Stimulated activated CD4-positive, alpha-beta T cell treated with anti-CD3 and anti-CD28 coated beads, TNF-alpha, amount 100 ng/mL, for 1 hour (primary cell): ENCODE data around the gene AMBP.

Experiments used
- DNase-seq, 3 donors: peaks; one replicate each; pipeline ENCODE4 v3.0.0-alpha.2; 2020; ENCODE audit warnings: low read depth in 3 of 3, low spot score in 1 of 3

Gene AMBP

DNA sequence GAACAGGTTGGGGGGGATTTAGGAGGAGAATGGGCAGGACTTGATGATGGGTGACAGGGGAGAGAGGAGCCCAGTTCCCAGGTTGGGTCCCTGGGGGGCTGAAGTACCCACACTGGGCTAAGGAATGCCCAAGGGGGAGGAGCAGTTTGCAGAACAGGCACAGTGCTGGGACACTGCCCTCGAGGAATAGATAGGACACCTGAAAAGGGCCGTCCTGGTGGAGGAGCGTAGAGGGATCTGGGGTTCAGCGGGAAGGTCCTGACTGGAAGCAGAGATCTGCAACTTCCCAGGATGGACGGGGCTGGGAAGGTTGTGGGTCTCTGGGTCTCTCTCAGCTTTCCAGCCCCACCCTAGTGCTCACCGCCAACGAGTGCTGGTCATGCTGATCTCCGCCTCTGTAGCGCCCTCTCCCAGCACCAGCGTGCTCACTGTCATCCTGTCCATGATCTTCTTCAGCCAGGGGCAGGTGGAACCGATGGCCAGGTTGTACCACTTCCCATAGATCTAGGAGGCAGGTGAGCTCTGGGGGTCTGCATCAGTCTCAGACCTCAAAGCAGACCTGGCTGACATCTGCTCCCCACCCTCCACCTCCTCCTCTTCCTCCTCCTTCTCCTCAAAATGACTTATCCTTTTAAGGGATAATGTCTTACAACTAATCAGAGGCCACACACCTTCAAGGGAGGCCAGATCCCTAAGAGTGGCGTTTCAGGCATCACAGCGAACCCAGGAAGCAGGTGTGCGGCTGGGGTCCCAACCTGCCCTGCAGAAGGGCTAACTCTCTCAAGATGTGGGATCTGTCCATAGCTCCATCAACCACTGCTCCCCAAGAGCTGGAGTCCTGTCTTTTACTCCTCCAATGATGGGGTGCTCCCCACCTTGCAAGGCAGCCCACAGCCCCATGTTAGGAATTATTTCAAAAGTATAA, 1.6 kb downstream of the AMBP start:
- no peak for DNase-seq

GRCh38 chr9:114075602-114076001, 2.5 kb downstream of the AMBP start:
- no peak for DNase-seq

DNA sequence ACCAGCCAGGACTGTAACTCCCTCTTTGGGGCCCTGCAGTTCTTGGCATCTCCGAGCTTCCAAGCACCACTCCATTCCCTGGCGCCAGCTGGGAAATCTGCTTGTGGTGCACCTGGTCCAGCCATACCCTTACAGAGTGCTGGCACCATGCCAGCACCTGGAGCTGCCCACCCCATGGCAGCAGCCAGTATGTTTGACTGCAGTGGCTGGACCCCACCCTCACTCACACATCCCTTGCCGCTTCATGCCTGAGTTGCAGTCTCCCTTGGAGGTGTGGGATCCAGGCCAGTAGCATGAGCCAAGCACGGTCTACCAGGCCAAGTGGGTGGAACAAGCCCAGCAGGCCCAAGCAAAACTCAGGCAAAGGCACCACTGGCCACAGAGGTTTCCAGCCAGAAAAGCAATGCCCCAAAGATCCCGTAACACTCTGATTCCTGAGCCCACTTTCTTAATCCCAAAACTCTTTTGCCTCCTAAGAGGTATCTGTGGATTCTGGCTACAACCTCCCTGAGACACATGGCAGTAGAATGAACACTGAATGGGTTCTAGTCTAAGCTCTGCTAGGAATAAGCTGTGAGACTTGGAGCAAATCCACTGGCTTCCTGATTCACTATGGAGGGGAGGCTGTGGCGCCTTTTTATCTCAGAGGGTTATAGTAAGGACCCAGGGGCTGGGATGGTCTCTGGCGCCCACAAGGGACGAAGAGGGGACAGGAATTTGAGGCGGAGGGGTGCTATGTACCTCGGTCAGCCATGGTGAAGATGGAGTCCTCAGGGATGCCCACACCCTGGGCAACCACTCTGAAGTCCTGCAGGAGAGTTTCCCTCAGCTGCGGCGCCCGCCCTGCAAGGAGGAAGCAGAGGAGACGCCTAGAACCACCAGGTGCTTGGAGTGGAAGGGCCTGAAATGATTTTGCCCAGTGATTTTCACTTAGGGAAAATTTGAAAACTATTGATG, 5.6 kb downstream of the AMBP start:
- no peak for DNase-seq

DNA sequence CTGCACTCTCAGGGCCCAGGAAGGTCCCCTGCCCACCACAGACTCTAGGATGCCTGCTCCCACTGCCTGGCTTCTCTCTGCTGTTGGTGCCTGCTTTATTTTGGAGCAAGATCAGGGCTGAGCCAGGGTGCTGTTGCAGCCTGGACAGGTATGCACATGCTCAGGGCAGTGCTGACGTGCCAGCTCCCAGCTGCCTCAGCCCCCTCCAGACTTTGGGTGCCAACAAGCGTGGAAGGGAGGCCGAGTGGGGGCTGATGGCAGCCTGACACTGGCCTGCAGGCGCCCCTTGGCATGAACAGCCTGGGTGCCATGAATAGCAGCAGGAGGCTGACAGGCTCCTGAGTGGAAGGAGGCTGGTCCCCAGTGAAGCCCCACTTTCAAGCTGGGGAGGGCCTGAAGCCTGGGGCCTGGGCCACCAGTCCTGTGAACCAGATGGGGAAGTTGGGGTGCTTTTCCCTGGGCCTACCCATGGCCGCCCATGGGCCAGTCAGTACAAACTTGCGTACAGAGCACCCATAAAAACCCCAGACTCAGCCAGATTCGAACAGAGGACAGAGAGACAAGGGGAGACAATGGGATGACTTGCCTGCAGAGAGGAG, 6.8 kb downstream of the AMBP start:
- DNase-seq, result no peak

- DNase-seq, result no peak
Measured at GRCh38 chr9:114070188-114071103, 7.7 kb downstream of the AMBP start.

DNA sequence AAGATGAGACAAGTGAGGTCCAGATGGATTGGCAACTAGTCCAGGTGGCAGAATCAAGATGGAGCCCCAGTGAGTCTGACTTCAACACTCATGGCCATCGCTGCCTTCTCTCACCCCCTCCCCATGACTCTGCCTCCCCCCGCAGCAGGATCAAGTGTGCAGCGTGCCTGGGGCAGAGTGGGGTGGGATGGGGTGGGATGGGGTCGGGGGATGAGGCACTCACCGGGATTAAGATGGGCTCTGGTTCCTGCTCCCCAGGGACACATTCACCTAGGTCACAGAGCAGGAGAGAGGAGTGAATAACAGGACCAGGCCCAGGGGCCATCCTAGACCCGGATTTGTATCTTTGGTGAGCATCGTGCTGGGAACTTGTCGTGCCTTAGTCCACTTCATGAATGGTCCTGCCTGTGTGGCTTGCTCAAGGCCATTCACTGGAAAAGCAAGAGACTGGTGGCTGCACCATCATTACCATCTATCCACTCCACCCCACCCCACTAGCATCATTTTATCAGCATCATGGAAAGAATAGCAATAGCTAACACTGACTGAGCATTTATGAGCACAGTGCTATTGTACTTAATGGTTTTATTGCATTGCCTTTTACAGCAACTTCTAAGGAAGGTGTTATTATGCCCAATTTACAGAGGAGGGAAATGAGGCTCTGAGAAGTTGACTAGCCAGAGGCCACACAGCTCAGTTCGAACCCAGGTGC, 8.5 kb downstream of the AMBP start:
- no peak for DNase-seq

DNA sequence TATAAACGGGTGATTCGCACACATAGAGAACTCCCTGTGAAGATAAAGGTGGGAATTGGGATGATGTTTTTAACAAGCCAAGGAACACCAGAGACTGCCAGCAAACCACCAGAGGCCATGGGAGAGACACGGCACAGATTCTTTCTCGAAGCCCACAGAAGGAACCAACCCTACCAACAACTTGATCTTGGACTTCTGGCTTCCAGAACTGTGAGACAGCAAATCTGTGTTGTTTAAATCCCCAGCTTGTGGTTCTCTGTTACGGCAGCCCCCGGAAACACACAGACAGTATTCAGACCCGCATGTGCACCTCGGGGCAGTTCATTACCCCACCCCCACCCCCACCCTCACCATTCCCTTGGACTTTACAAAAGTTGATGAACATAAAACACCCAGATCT, 12.8 kb downstream of the AMBP start:
- DNase-seq, result no peak

DNA sequence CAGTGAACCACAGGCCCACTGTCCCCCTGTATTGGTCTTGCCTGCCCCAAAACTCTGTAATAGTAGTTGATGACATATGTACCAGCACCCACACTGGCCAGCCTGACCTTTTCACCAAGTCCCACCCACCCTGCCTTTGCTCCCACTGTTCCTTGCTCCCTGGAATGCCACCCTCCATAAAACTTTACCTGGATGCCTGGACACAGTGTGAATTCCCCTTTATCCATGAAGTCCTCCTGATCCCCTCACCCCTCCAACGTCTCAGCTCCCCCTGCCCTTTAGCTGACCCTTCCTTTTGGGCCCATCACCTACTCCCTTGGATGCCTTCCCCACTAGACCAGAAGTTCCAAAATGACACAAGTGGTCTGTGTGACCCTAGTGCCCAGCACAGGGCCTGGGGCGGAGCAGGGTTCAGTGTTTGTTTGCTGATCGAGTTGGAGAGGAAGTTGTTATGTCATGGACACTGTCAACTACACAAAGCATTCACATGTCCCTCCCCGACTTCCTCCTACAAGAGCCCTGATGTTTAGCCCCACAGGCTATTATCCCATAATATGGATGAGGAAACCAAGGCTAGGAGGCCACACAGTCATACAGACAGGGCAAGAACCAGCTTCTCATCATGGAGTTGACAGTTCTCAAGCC, 16.1 kb downstream of the AMBP start:
- DNase-seq, result no peak

- DNase-seq, result no peak
Measured at GRCh38 chr9:114061292-114061691, 16.8 kb downstream of the AMBP start.

GRCh38 chr9:114060711-114061110, 17.4 kb downstream of the AMBP start:
- no peak for DNase-seq

DNA sequence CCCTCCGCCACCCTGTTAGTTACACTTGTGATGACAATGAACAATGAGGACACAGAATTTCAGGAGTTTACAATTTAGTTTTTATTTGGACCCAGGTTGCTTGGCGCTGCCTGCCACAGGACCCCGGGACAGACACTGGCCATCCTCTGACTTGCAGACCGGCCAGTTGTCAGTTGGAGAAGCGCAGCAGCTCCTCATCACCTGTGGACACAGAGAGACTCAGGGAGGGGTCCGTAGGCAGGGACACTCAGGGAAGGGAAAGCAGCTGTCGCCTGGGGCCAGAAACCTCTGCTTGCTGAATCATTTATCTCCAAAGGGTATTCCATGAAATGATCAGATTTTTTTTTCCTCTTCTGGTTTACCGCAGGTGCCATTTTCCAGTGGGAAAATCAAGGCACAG, 18.0 kb downstream of the AMBP start:
- DNase-seq, result no peak

DNA sequence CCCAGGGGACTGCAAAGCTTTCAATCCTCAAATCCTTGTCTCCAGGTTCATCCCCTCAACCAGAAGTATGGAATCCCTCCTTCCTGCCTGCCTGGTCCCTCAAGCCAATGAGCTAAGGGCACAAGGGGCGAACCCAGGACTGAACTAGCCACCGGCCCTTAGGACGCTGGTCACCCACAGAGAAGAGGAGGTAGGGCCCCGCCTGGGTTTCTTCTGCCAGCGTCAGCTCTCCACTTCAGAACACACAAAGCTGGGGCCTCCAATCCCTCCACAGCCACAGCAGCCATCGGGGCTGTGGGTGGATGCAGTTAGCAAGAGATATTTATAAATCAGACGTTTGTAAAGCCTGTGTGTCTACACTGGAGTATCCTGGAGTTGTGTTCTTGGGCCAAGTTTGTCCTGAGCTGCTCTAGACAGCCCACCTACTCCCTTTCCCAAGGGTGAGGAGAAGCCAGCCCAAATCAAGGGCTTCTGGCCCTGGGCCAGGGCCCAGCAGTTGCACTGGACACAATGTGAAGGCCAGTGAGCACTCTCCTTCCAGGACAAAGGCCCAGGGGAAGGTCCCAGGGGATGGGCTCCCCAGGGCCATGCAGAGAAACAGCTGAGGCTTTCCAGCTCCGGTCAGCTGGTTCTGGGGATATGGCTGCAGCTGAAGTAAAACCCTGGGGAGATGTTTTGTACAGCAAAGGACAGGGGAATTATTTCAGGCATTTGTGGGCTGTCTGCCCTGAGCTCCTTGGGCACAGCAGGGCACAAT, 18.9 kb downstream of the AMBP start:
- no peak for DNase-seq

- no peak for DNase-seq
Measured at GRCh38 chr9:114058688-114059046, 19.4 kb downstream of the AMBP start.

DNA sequence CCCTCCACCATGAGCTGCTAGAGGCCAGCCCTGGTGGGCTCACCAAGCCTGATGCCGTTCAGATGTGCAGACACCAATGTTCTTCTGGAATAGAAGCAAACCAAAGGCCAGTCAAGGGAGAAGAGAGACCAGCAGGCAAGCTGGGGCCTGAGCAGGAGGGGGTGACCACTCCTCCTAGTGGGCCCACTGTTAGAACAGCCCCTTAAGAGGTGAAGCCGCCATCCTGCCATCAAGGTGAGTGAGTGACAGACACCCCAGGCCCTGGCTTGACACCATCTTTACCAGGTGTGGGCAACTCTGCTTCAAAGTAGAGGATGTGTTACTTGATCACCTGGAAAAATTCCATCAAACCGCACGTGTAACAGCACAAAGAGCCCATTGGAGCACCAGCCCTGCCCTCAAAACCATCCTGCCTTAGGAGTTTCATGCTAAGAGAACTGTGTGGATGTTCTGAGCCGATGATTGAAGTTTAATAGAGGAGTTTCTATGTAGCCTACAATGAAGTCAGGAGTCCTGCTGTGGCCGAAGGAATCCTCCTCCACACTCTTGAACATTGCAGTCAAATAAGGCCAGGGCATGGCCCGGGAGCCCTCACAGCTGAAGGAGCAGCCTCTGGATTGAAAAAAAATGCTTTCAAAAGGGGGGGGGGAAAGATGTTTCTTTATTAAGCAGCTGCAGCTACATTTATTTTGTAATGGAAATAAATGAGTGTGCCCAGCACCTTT, 20.8 kb downstream of the AMBP start:
- DNase-seq, result no peak

DNA sequence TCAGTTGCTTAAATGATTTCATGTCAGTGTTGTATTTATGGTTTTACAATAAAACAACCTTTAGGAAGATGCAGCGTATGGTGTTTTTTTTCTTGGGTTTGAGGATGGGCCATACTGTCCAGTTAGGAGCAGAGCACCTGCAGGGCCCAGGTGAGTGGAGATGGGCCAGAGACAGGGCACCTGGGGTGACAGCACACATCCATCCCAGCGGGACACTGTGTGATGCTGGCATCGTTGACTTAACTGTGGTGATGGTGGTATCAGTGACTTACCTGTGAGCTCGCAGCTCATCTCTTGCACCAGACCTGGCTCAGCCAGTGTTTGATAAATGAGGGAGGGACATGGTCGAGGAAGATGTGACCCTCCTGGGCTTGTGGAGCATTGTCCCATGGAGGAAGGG, 21.6 kb downstream of the AMBP start:
- no peak for DNase-seq

- DNase-seq, result no peak
Measured at GRCh38 chr9:114055894-114056293, 22.2 kb downstream of the AMBP start.

DNA sequence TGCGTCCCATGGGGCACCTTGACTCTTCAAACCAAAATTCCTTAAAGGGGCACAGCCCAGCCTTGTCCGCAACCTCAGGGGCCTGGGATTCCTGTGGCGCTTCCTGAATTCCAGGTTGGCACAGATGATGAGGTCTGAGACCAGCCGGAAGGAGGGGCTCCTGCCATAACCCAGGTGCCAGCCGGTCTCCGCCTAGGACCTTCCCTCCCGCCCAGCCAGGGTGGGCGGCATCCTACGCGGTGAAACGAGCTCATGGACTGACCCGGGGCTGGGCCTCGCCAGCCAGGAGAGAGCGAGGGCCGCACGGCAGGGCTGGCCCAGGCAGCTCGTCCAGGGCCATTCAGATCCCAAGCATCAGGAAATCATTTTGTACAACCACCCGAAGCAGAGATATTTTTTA, 23.0 kb downstream of the AMBP start:
- no peak for DNase-seq

DNA sequence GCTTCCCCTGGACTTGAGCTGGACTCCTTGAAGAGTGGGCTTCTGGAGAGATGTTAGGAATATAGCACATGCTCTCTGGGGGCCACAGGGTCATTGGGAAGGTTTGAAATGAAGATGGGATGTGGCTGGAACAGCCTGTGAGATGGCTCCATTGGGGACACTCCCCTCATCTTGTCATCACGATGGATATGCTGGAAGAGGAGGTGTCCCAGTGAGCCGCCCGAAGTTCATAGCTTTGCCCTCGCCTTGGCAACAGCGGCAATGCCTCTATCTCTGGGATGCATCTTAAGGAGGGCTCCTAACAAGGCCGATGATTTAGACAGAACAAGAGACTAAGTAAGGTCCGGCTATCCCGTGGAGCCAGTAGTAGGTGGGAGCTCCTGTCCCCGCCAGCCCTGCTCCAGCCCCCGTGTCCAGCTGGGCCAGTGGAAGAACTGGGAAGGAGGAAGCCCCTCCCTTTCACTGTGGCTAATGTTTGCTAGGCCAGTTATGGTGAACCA, 23.9 kb downstream of the AMBP start:
- DNase-seq, result no peak
